Measurements from ENCODE around the gene ZNF568.

Gene ZNF568

DNA sequence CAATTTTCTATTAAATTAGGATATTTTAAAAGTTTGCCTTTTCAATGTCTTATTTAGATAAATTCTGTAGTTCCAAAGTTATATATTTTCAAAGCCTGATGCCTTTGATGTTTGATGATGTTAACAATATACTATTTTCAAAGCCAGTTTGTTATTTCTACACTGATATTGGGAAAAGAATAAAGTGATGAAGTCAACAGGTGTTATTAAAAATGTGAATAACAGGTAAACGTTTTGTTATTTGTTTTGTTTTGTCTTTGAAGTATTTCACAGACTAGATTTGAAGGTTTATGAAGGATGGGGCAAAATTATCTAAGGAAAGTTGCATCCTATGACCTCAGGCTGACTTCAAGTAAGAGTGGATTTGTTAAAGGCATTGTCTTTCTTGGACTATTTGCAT lies 129.0 kb downstream of the ZNF568 start:
- H3K79me2 ChIP-seq (ENCODE audit: insufficient read depth, low read length) = no peaks in the 10 kb centered on the region
- no peak overlapping the region for H3K27ac ChIP-seq (ENCODE audit: low read length)
- H3K4me2 ChIP-seq (ENCODE audit: insufficient read depth, low read length) = no peak overlapping the region
- no peak overlapping the region for H2AFZ ChIP-seq (ENCODE audit: low read depth, low read length)
- H3K36me3 ChIP-seq (ENCODE audit: insufficient read depth, low read length) = no peaks in the 10 kb centered on the region
- no peaks in the 10 kb centered on the region for H3K4me1 ChIP-seq (ENCODE audit: insufficient read depth, low read length)
- no peaks in the 10 kb centered on the region for H3K27me3 ChIP-seq (ENCODE audit: insufficient read depth, low read length, poor library complexity)
- no peak for DNase-seq
- no peak overlapping the region for H3K9ac ChIP-seq (ENCODE audit: low read depth, low read length)
- no peak overlapping the region for H3K4me3 ChIP-seq (ENCODE audit: low read depth in 1 of 2, low read length in 2 of 2)
- H4K20me1 ChIP-seq (ENCODE audit: insufficient read depth, low read length) = no peaks in the 10 kb centered on the region
- H3K9me3 ChIP-seq (ENCODE audit: insufficient read depth, low read length, severe bottlenecking) = peaks cover 2% of the 10 kb centered on the region
- no peak for TF ChIP-seq EZH2 (IDR thresholded peaks at IDR 0.05; ENCODE audit: borderline replicate concordance, low read depth, low read length, severe bottlenecking)
- TF ChIP-seq, protein P1, sequence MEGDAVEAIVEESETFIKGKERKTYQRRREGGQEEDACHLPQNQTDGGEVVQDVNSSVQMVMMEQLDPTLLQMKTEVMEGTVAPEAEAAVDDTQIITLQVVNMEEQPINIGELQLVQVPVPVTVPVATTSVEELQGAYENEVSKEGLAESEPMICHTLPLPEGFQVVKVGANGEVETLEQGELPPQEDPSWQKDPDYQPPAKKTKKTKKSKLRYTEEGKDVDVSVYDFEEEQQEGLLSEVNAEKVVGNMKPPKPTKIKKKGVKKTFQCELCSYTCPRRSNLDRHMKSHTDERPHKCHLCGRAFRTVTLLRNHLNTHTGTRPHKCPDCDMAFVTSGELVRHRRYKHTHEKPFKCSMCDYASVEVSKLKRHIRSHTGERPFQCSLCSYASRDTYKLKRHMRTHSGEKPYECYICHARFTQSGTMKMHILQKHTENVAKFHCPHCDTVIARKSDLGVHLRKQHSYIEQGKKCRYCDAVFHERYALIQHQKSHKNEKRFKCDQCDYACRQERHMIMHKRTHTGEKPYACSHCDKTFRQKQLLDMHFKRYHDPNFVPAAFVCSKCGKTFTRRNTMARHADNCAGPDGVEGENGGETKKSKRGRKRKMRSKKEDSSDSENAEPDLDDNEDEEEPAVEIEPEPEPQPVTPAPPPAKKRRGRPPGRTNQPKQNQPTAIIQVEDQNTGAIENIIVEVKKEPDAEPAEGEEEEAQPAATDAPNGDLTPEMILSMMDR (IDR thresholded peaks at IDR 0.05; ENCODE audit: borderline replicate concordance, extremely low read depth, low read length, poor library complexity, severe bottlenecking) = no peak
- no peak for ATAC-seq (ENCODE audit: insufficient read depth, low read depth)
